HG02885 (cell line): ENCODE results near the gene ZNF574.

Experiments
- ATAC-seq: cut with Tn5 transposase; IDR thresholded peaks from one replicate; pipeline ENCODE4 v1.9.1; 2021; ENCODE audit warnings: mild to moderate bottlenecking; ENCODE audit not compliant: unreplicated experiment, poor library complexity

The ZNF574 gene

DNA sequence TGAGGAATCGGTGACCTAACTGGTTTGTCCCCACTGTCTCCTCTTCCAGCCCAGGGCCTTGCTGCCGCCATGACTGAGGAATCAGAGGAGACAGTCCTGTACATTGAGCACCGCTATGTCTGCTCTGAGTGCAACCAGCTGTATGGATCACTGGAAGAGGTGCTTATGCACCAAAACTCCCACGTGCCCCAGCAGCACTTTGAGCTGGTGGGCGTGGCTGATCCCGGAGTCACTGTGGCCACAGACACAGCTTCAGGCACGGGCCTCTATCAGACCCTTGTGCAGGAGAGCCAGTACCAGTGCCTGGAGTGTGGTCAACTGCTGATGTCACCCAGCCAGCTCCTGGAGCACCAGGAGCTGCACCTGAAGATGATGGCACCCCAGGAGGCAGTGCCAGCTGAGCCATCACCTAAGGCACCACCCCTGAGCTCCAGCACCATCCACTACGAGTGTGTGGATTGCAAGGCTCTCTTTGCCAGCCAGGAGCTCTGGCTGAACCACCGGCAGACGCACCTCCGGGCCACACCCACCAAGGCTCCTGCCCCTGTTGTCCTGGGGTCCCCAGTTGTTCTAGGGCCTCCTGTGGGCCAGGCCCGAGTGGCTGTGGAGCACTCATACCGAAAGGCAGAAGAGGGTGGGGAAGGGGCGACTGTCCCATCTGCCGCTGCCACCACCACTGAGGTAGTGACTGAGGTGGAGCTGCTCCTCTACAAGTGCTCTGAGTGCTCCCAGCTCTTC is 2.7 kb downstream of the ZNF574 start:
- ATAC-seq = no peak

- no peak for ATAC-seq
Measured at GRCh38 chr19:42079276-42079669, 3.3 kb downstream of the ZNF574 start.

DNA sequence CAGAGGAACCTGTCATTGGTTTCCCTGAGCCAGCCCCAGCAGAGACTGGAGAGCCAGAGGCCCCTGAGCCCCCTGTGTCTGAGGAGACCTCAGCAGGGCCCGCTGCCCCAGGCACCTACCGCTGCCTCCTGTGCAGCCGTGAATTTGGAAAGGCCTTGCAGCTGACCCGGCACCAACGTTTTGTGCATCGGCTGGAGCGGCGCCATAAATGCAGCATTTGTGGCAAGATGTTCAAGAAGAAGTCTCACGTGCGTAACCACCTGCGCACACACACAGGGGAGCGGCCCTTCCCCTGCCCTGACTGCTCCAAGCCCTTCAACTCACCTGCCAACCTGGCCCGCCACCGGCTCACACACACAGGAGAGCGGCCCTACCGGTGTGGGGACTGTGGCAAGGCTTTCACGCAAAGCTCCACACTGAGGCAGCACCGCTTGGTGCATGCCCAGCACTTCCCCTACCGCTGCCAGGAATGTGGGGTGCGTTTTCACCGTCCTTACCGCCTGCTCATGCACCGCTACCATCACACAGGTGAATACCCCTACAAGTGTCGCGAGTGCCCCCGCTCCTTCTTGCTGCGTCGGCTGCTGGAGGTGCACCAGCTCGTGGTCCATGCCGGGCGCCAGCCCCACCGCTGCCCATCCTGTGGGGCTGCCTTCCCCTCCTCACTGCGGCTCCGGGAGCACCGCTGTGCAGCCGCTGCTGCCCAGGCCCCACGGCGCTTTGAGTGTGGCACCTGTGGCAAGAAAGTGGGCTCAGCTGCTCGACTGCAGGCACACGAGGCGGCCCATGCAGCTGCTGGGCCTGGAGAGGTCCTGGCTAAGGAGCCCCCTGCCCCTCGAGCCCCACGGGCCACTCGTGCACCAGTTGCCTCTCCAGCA is 4.2 kb downstream of the ZNF574 start:
- ATAC-seq = no peak

- no peak for ATAC-seq
Measured at GRCh38 chr19:42080764-42081375, 4.9 kb downstream of the ZNF574 start.

- ATAC-seq = no peak
Measured at GRCh38 chr19:42081584-42082203, 5.7 kb downstream of the ZNF574 start.

DNA sequence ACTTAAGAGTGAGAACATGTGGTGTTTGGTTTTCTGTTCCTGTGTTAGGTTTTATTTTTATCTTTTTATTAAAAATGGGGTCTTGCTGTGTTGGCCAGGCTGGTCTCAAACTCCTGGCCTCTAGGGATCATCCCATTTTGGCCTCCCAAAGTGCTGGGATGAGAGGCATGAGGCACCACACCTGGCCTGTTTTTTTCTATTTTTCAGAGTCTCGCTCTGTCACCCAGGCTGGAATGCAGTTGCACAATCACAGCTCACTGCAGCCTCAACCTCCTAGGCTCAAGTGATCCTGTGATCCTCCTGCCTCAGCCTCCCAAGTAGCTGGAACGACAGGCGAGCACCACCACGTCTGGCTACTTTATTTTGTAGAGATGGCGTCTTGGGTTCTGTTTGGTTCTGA is 7.6 kb downstream of the ZNF574 start:
- no peak for ATAC-seq

- ATAC-seq = no peak
Measured at GRCh38 chr19:42086188-42086736, 10.3 kb downstream of the ZNF574 start.

- ATAC-seq = no peak
Measured at GRCh38 chr19:42086770-42087550, 11.0 kb downstream of the ZNF574 start.

- ATAC-seq = no peak
Measured at GRCh38 chr19:42088471-42089190, 12.7 kb downstream of the ZNF574 start.

DNA sequence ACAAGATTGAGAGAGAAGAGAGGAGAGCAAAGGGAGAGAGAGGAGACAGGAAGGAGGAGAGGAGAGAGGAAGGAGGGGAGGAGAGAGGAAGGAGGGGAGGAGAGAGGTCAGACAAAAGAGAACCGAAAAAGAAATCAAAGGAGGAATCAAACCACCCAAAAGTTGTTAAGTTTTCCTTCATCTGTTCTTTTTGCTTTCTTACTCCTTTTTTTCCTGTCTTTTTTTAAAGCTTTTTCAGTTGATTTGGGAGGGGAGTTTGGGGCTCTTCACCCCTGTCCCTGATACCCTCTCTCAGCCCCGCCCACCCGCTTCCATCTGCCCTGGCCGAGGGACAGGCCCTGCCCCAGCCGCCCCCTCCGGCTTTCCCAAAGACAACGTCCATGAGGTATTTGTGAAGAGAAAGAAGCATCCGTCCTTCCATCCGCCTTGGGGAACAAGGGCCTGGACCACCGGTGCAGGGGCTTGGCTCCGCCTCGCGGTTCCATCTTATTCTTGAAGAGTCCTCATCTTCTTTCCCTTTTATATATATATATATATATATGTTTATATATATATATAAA is 13.3 kb downstream of the ZNF574 start:
- ATAC-seq = no peak

DNA sequence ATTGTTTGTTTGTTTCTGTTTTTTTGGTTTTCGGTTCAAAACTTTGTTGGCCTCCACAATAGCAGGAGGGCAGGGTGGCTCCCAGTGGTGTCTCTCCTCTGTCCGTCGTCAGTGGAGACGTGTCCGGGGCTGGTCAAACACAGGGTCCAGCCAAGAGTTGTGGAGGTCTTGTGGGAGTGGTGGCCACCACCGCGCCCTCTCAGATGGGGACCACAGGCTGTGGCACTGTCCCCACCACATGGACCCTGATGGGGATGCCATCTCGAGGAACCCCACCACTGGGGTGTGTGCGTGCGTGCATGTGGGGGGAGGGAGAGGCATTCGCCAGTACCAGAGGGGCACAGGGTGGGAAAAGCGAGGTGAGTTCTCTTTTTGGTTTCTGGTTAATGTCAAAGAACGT is 13.8 kb downstream of the ZNF574 start:
- no peak for ATAC-seq

DNA sequence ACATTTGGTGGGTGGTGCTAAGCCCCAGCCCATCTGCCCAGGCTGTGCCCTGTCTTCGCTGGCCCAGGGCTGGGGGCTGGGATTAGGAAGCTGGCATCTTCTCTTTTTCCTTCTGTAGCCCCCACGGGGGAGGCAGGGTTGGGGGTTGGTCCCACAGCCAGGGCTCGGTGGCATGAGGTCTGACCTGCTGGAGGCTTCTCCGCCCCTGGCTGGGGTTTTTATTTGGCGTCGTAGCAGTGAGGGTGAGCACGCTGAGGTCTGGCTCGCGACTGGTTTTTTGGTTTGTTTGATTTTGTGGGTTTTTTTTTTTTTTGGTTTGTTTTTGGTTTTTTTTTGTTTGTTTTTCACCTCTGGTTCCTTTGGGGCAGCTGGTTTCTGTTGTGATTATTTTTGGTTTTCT is 14.7 kb downstream of the ZNF574 start:
- ATAC-seq = no peak

DNA sequence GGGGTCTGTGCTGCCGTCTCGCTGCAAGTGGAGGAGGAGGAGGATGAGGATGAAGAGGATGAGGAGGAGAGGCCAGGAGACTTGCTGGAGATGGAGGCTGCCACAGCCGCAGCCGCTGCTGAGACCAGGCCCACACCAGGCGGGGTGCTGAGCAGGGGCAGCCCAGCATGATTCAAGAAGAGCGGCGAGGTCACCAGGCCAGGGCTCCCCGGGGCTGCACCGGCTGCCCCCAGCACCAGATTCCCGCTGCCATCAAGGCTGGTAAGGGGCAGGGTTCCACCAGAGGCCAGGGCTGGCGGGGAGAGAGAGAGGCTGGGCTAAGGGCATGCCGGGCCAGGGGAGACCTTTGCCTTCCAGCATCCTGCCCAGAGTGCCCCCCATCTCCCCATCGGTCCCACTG is 15.3 kb downstream of the ZNF574 start:
- no peak for ATAC-seq

GRCh38 chr19:42091742-42092141 is 15.8 kb downstream of the ZNF574 start:
- no peak for ATAC-seq

DNA sequence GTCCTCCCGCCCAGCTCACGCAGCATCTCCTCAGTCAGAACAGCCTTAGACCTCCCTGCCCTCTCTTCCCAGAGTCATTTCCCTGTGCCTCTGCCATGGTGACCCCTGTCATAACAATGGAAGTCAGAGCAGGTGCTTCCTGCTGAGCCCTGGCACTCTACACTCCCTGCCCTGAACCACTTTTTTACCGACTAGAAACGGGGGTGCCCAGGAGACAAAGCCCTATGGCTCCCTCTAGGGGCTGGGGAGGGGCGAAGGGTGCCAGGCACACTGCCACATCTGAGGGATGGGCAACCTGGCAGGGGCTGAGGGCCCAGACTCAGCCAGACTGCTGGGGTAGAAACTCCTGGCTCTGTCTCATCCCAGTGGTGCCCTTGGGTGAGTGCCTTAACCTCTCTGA is 16.4 kb downstream of the ZNF574 start:
- ATAC-seq = no peak

- no peak for ATAC-seq
Measured at GRCh38 chr19:42093505-42093904, 17.5 kb downstream of the ZNF574 start.

DNA sequence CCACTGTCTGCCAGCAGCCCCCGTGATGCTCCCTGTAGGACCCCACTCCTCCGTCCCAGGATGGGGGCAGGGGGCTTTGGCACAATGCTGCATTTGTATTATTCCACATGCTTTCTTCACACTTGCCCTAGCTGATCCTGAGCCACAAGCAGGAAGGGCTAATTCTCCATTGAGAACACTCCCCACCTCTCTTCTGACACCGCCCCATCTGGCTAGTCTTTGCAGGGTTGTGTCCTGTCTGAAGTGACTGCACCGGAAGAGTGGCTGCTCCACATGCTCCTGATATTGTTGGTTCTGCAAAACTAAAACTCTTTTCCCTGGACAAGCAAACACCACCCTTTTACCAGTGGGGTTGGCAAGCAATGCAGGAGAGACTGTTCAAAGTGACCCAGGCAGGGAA is 18.0 kb downstream of the ZNF574 start:
- ATAC-seq = no peak

DNA sequence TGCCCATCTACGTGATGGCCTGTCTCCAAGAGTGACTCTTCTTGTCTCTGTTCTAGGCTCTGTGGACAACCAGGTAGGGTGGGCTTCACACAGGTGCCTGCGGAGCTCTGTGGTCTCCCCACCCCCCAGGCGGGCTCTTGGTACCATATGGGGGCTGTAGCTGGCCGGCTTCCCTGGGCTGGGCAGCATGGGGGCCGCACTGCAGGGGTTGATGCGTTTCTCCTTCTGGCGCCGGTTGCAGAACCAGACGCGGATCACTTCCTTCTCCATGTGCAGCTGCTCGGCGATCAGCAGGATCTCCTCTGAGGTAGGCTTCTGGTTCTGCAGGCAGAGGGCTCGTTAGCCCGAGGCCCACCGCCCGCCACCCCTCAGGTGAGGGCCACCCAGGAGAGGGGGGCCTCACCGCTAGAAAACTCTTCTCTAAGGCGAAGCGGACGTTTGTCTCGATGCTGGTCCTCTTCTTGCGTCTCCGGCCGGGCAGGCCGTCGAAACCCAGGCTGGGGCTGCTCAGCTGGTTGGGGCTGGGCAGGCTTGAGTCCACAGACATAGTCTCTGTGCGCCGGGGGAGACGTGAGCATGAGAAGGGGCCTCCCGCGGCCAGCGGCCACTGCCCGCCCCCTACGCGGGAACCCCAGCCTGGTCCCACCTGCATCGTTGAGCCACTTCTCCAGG is 19.3 kb downstream of the ZNF574 start:
- no peak for ATAC-seq
